HG03378 (cell line): ENCODE results near the gene PPID.
A peak's percentile ranks its signal among the peaks of the same experiment; 100 is the strongest.
"Not testable (repeated sequence)": the region's sequence is repeated elsewhere in the genome, so short reads cannot be mapped to it uniquely, and the experiment has no call there.

ENCODE experiments used
- ATAC-seq: cut with Tn5 transposase; IDR thresholded peaks from one replicate; pipeline ENCODE4 v1.9.1; 2021; ENCODE audit warnings: mild to moderate bottlenecking, moderate library complexity; ENCODE audit not compliant: unreplicated experiment

Gene PPID

DNA sequence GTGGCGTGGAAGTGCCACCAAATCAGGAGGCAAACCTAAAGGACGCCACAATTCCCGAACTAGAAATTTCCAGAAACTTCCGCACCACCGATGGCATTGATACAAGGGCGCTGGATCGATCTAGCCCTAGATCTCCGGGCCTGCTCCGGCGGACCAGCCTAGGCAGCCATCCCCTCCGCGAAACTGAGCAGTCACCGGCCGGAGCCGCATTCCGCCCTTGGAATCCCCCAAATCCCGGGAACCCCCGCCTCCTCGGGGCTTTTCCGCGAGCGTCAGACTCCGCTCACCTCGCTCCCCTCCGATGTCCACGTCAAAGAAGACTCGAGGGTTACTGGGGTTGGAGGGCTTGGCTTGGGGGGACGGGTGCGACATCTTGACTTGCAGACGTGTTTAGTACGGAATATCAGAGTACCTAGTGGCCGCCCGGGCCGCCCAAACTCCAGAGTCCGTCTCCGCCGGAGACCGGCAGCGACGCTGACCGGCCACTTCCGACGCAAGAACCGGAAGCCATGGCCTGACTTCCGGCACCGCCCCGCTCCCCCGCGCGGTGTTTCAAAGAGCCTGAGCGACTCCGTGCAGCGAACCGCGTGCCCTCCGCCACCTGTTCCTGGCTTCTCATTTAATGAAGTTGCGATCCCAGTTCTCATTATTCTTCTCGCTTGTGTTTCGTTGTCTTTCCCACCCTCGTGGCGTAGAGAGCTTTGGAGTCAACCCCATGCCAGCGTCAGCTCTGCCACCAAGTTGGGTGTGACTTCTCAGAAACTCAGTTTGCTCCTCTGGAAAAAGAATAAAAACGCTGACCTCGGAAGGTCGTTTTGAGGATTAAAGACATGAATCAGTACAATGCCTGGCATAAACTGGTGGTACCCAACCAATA, at the start of gene PPID:
Gene PPID (minus strand): TSS at position 480 of the 877 bp plus-strand sequence. CDS start 108 bp downstream, at position 372.
- ATAC-seq: peak; percentile 91

DNA sequence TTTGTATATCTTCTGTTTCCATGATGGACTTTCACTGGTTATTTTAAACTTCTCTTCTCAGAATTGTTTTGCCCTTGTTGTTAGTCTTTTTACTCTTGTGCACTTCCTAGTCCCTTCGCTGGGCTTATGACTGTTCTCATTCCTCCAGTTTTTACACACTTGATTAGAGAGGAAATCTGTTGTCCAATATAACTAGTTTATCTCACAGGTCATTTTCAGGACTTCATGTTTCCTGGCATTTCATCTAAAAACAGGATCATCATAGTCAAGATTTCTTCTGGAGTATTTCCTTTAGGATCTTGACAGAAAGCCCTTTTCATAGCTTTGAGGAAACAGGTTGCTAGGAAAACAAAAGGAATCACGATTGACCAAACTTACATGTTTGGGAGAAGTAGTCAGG, 48.6 kb upstream of the PPID start:
- no peak for ATAC-seq

GRCh38 chr4:158770671-158771070, 47.5 kb upstream of the PPID start:
- ATAC-seq: no peak

- peak; percentile 43 for ATAC-seq
Measured at GRCh38 chr4:158769175-158769921, 46.2 kb upstream of the PPID start.

GRCh38 chr4:158768555-158769174, 45.5 kb upstream of the PPID start, which contains the start of gene FNIP2:
TSS of gene FNIP2 (plus strand) at chr4:158769026. CDS start at chr4:158769213, 187 bp downstream.
- peak; percentile 52 for ATAC-seq

- ATAC-seq: no peak
Measured at GRCh38 chr4:158767451-158767850, 44.3 kb upstream of the PPID start.

DNA sequence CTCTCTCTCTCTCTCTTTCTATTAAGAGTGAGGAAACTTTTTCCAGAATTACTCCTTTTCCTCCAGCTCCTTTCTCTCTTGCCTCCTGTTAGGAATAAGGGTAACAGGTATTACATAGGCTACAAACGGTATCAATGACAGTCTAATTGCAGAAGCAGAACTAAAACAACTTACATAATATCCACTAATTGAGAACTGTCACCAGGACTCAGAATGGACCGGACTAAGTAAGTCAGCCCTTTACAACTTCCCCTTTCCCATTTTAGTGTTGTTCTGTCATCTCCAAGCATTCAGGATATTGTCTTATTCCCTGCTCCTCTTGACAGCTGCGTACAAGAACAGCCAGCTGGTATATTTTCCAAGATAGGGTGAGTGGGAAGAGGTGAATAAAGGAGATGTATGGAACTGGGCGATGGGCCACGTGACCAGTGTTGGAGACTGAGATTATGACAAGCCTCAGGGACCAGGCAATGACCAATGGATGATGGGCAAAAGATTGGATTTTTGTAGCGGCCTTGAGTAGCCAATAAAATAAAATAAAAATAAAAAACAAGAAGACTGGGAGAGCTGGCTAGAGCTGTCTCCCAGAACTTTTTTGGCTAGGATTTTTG, 43.3 kb upstream of the PPID start:
- no peak for ATAC-seq

- ATAC-seq: no peak
Measured at GRCh38 chr4:158763462-158763861, 40.3 kb upstream of the PPID start.

GRCh38 chr4:158762553-158762952, 39.4 kb upstream of the PPID start:
- ATAC-seq: no peak

- no peak for ATAC-seq
Measured at GRCh38 chr4:158760866-158761265, 37.7 kb upstream of the PPID start.

DNA sequence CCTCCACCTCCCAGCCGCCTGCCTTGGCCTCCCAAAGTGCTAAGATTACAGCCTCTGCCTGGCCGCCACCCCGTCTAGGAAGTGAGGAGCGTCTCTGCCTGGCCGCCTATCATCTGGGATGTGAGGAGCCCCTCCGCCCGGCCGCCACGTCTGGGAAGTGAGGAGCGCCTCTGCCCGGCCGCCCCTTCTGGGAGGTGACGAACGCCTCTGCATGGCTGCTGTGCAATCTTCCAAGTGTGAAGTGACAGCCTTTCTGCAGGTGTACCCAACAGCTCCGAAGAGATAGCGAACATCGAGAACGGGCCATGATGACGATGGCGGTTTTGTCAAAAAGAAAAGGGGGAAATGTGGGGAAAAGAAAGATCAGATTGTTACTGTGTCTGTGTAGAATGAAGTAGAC, 36.3 kb upstream of the PPID start:
- ATAC-seq: not testable (repeated sequence)

DNA sequence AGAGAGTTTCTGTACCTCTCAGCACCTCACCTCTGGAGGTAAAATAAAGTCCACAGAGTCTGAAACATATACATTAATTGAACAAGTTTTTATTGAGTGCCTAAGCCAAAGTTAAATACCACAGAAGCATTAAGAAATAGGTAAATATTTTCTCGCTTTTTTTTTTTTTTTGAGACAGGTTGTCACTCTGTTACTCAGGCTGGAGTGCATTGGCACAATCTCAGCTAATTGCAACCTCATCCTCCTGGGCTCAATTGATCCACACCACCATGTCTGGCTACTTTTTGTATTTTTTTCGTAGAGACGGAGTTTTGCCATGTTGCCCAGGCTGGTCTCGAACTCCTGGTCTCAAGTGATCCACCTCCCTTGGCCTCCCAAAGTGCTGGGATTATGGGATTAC, 35.5 kb upstream of the PPID start:
- ATAC-seq: no peak

GRCh38 chr4:158758142-158758541, 34.9 kb upstream of the PPID start:
- no peak for ATAC-seq

- no peak for ATAC-seq
Measured at GRCh38 chr4:158756588-158756987, 33.4 kb upstream of the PPID start.

DNA sequence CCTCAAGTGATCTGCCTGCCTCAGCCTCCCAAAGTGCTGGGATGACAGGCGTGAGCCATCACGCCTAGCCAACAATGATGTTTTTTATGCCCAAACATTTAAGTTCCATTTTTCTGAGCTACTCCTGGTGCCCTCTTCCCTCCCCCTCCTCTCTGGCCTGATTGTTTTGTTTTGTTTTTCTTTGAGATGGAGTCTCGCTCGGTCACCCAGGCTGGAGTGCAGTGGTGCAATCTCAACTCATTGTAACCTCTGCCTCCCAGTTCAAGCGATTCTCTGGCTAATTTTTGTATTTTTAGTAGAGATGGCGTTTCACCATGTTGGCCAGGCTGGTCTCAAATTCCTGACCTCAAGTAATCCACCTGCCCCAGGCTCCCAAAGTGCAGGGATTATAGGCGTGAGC, 32.6 kb upstream of the PPID start:
- not testable (repeated sequence) for ATAC-seq

DNA sequence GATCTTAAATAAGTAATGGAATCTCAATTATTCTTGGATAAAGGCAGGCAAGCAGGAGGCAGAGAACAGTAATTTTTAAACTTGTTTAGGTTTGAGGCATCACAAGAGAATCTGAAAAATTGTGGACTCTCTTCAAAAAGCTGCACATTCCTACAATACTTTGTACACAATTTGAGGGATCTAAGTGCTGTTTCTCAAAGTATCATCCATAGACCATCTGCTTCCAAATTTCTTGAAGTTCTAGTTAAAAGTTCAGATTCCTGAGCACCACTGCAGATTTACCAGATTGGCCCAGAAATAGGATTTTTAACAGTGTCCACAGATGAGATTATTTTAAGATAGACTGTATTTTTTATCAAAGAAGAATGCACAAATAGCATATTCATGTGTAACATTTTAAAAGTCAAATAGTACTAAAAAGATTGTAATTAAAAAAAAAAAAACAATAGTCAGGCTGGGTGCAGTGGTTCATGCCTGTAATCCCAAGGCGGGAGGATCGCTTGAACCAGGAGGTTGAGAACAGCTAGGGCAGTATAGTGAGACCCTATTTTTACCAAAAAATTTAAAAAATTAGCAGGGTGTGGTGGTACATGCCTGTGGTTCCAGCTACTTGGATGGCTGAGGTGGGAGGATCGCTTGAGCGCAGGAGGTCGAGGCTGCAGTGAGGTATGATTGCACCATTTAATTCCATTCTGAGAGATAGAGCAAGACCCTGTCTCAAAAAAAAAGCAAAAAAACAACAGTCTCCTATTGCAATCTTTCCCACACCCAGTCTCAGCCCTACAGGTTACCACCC, 31.4 kb upstream of the PPID start:
- no peak for ATAC-seq

DNA sequence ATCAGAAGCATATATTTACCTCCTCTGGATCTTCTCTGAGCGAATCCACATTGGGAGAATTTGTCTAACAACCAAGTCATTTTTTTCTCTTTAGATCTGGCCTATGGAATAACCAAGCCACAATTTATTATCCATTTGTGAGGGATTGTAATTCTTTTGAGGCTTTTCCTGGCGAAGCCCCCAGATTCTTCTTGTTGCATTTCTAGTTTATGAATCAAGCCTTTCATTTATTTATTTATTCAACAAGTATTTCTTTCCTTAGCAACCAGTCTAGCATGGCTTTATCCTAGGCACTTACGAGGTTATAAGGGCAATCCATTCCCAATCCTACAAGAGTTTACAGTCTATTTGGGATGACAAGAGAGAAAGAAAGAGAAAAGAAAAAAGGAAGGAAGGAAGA, 27.2 kb upstream of the PPID start:
- no peak for ATAC-seq

- ATAC-seq: not testable (repeated sequence)
Measured at GRCh38 chr4:158746537-158746936, 23.3 kb upstream of the PPID start.

DNA sequence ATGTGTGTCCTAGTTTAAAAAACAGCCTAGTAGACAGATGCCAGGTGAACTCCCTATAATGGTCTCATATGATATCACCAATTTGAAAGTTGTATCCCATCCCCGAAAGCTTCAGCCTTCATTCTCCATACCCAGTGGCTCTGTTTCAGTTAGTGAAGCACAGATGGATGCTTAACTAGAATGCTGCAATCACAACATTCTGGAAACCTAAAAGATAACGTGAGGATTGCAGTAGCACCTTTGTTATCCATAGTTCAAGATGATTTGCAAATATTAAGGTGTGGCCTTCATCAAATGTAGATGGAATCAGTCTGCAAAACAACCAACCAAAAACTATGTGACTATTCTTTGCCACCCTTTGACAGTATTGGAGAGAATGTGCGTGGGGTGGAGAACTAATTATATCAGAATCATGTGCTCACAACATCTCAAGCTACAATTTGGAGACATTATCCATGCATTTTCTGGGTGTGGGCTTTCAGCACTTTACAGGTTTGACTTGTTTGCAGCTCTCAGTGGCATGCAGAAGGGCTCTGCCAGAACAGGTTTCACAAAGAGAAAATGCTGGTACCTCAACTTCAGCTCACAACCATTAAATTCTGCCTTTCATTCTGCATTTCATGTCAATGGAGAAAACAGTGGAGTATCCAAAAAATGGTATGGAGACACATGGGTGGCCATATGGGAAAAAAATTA, 18.3 kb upstream of the PPID start:
- no peak for ATAC-seq

- ATAC-seq: no peak
Measured at GRCh38 chr4:158739600-158739999, 16.4 kb upstream of the PPID start.
